Globus pallidus (tissue), 1 donor: Measurements from ENCODE around the gene PSMC3.

ENCODE experiments used
- DNase-seq: peaks from one replicate; pipeline ENCODE4 v3.0.0-alpha.2; 2015; ENCODE audit warnings: low spot score

PSMC3 gene

GRCh38 chr11:47426062-47426956, at the start of gene PSMC3:
Gene PSMC3, minus strand, starts transcription at chr11:47426439. Its CDS starts 160 bp downstream, at chr11:47426279.
- peak; percentile 98 for DNase-seq

- no peak for DNase-seq
These were observed 44.4 kb upstream of the PSMC3 start for GRCh38 chr11:47470671-47471070.

- DNase-seq = no peak
These were observed 43.3 kb upstream of the PSMC3 start for GRCh38 chr11:47469361-47470179.

- DNase-seq = no peak
These were observed 42.5 kb upstream of the PSMC3 start for GRCh38 chr11:47468598-47469214.

GRCh38 chr11:47467357-47467756, 41.1 kb upstream of the PSMC3 start:
- no peak for DNase-seq

GRCh38 chr11:47466701-47467250, 40.5 kb upstream of the PSMC3 start:
- DNase-seq = peak; percentile 84

GRCh38 chr11:47466201-47466600, 40.0 kb upstream of the PSMC3 start:
- DNase-seq = no peak

GRCh38 chr11:47464483-47464882, 38.2 kb upstream of the PSMC3 start:
- no peak for DNase-seq

GRCh38 chr11:47461876-47462275, 35.6 kb upstream of the PSMC3 start:
- DNase-seq = no peak

- DNase-seq = no peak
These were observed 34.5 kb upstream of the PSMC3 start for GRCh38 chr11:47460571-47461235.

- peak; percentile 67 for DNase-seq
These were observed 28.0 kb upstream of the PSMC3 start for GRCh38 chr11:47454258-47454671.

- no peak for DNase-seq
These were observed 27.1 kb upstream of the PSMC3 start for GRCh38 chr11:47453365-47453764.

- no peak for DNase-seq
These were observed 25.8 kb upstream of the PSMC3 start for GRCh38 chr11:47451990-47452389.

GRCh38 chr11:47451436-47451835, 25.2 kb upstream of the PSMC3 start:
- DNase-seq = no peak

- no peak for DNase-seq
These were observed 23.3 kb upstream of the PSMC3 start for GRCh38 chr11:47449541-47449940.

- DNase-seq = no peak
These were observed 22.6 kb upstream of the PSMC3 start, which contains the start of gene RAPSN for GRCh38 chr11:47448566-47449427. Gene RAPSN, minus strand, starts transcription at chr11:47449136. Its CDS starts 172 bp downstream, at chr11:47448964.

GRCh38 chr11:47447906-47448305, 21.7 kb upstream of the PSMC3 start:
- no peak for DNase-seq

GRCh38 chr11:47446833-47447232, 20.6 kb upstream of the PSMC3 start:
- DNase-seq = no peak

- DNase-seq = no peak
These were observed 19.6 kb upstream of the PSMC3 start for GRCh38 chr11:47445840-47446239.

GRCh38 chr11:47443817-47444216, 17.6 kb upstream of the PSMC3 start:
- no peak for DNase-seq
